ENCODE measurements around the gene STEAP4. TPM values are rescaled to one million over a fixed set of nuclear protein-coding genes. Genes with fewer than 3 reads are reported as not detected.

Gene STEAP4
- total RNA-seq, 2 experiments from 2014 or later = not detected

DNA sequence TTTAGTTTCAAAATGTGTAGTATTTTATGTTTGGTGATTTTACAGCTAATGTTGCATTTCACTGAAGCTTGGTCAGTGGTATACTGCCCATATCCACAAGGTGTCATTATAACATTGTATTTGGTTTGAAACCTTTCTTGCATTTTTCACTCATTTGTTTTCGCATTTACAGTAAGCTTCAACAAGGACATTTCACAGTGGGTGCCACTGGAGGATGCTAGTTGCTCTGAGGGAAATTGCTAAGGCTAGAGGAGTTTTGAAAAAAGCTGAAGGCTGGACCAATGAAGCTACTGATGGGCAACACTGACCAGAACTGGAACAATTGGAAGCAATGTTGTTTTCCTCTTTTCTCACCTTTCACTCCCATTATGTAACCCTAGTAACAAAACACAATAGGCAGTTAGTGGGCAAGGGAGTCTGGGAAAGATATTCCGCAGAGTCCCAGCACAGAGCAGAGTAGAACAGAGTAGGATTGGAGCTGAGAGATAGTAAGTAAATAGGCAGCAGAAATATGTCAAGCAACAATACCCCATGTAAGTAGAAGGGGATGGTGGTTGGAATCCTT lies 63.3 kb downstream of the STEAP4 start:
- H3K9me3 Mint-ChIP-seq = no peaks in the 10 kb centered on the region
- CTCF ChIA-PET = no interaction called here

DNA sequence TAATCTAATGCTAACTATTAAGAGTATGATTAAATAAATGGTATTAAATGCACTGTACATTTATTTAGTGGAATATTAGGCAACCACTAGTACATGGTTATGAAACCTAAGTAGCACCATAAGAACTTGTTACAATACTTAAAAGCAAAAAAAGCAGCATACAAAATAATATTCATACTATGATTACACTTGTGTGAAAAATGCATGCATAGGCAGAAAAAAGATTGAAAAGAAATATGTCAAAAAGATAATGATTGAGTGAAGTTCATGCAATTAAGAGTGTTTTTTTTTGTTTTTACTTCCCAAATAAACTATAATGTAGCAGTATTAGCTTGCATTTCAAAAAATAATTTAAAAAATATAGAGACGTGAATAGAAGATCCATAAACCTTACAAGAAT lies 66.8 kb downstream of the STEAP4 start:
- POLR2A ChIA-PET = no interaction called here
- Histone ChIP-seq H3K9me3 (ENCODE audit: control insufficient read depth in 1 of 2, insufficient read depth in 1 of 2, low read length in 2 of 2) (no peaks in the 10 kb centered on the region), H3K27ac (ENCODE audit: low read depth in 1 of 2, low read length in 2 of 2) (no peak overlapping the region), H3K36me3 (ENCODE audit: insufficient read depth, low read length) (no peaks in the 10 kb centered on the region), H3K4me3 (ENCODE audit: low read length) (no peak overlapping the region), H3K27me3 (ENCODE audit: control insufficient read depth in 1 of 2, insufficient read depth in 2 of 2, low read length in 2 of 2) (no peaks in the 10 kb centered on the region), H3K4me1 (ENCODE audit: insufficient read depth, low read length) (no peaks in the 10 kb centered on the region)
- DNase-seq = no peak
- Mint-ChIP-seq H3K36me3 (ENCODE audit: low read depth) (no peaks in the 10 kb centered on the region), H3K4me1 (ENCODE audit: low read depth) (no peaks in the 10 kb centered on the region), H3K4me3 (no peak overlapping the region), H3K9me3 (no peaks in the 10 kb centered on the region), H3K27ac (no peak overlapping the region), H3K27me3 (no peaks in the 10 kb centered on the region)
- TF ChIP-seq, protein P1, sequence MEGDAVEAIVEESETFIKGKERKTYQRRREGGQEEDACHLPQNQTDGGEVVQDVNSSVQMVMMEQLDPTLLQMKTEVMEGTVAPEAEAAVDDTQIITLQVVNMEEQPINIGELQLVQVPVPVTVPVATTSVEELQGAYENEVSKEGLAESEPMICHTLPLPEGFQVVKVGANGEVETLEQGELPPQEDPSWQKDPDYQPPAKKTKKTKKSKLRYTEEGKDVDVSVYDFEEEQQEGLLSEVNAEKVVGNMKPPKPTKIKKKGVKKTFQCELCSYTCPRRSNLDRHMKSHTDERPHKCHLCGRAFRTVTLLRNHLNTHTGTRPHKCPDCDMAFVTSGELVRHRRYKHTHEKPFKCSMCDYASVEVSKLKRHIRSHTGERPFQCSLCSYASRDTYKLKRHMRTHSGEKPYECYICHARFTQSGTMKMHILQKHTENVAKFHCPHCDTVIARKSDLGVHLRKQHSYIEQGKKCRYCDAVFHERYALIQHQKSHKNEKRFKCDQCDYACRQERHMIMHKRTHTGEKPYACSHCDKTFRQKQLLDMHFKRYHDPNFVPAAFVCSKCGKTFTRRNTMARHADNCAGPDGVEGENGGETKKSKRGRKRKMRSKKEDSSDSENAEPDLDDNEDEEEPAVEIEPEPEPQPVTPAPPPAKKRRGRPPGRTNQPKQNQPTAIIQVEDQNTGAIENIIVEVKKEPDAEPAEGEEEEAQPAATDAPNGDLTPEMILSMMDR (IDR thresholded peaks at IDR 0.05) = no peak
- CTCF ChIA-PET = no interaction called here
- no peak for ATAC-seq (ENCODE audit: poor library complexity)
- intact Hi-C loops (cut with DNase I, micrococcal nuclease) = loop anchor here in 1 of 2 experiments (5.0 kb wide), 1 partner anchor 1382 kb away; no protein-coding TSS in a partner anchor

More for the DNA sequence above, 63.3 kb downstream of the STEAP4 start:
- ATAC-seq (ENCODE audit: poor library complexity) (peak; percentile 43), DNase-seq (peak in 3 of 14 experiments; percentile 25 to 34 (median 31))
- POLR2A ChIA-PET = no interaction called here
- TF ChIP-seq, protein P1 (IDR thresholded peaks at IDR 0.05) = no peak
- no peaks in the 10 kb centered on the region for H3K36me3 ChIP-seq (ENCODE audit: insufficient read depth, low read length)
- Mint-ChIP-seq H3K4me3 (no peak overlapping the region), H3K27ac (no peak overlapping the region), H3K36me3 (ENCODE audit: low read depth) (no peaks in the 10 kb centered on the region), H3K4me1 (ENCODE audit: low read depth) (no peaks in the 10 kb centered on the region), H3K27me3 (peaks cover 8% of the 10 kb centered on the region)
- H3K27me3 ChIP-seq (ENCODE audit: control insufficient read depth in 1 of 2, insufficient read depth in 2 of 2, low read length in 2 of 2) = no peaks in the 10 kb centered on the region
- no peaks in the 10 kb centered on the region for H3K9me3 ChIP-seq (ENCODE audit: control insufficient read depth in 1 of 2, insufficient read depth in 1 of 2, low read length in 2 of 2)
- no peak overlapping the region for H3K4me3 ChIP-seq (ENCODE audit: low read length)
- H3K27ac ChIP-seq (ENCODE audit: low read depth in 1 of 2, low read length in 2 of 2) = no peak overlapping the region
- H3K4me1 ChIP-seq (ENCODE audit: insufficient read depth, low read length) = no peaks in the 10 kb centered on the region
- intact Hi-C loops (cut with DNase I, micrococcal nuclease) = loop anchor here in 1 of 2 experiments (5.0 kb wide), 1 partner anchor 1379 kb away; no protein-coding TSS in a partner anchor

DNA sequence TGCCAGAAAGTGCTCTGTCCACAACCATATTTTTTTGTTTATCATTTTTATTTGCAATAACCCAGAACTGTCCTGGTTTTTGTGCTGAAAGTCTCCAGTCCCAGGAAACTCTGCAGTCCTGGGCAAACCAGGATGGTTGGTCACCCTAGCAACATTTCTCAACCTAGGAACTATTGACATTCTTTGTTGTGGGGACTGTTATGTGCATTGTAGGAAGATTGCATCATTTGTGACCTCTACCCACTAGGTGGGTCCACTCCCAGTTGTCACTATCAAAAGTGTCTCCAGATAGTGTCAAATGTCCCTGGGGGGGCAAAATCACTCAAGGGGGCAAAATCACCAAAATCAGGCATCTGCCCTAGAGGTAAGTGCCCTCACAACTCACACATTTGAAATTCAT lies 72.9 kb downstream of the STEAP4 start:
- H3K27me3 ChIP-seq (ENCODE audit: control insufficient read depth in 1 of 2, insufficient read depth in 2 of 2, low read length in 2 of 2) = peaks cover 0 to 2% of the 10 kb centered on the region in 2 experiments
- H3K4me3 ChIP-seq (ENCODE audit: low read length) = no peak overlapping the region
- no peak overlapping the region for H3K27ac ChIP-seq (ENCODE audit: low read depth in 1 of 2, low read length in 2 of 2)
- POLR2A ChIA-PET = no interaction called here
- intact Hi-C loops (cut with DNase I, micrococcal nuclease) = no loop called here
- H3K4me3 Mint-ChIP-seq = no peak overlapping the region
- no peak overlapping the region for H3K27ac Mint-ChIP-seq
- ATAC-seq (ENCODE audit: poor library complexity) = no peak
- H3K36me3 Mint-ChIP-seq (ENCODE audit: low read depth) = no peaks in the 10 kb centered on the region
- H3K9me3 ChIP-seq (ENCODE audit: control insufficient read depth in 1 of 2, insufficient read depth in 1 of 2, low read length in 2 of 2) = peaks cover 0 to 3% of the 10 kb centered on the region in 2 experiments
- TF ChIP-seq, protein P1 (IDR thresholded peaks at IDR 0.05) = no peak
- H3K9me3 Mint-ChIP-seq = no peaks in the 10 kb centered on the region
- H3K4me1 Mint-ChIP-seq (ENCODE audit: low read depth) = no peaks in the 10 kb centered on the region
- DNase-seq = no peak
- no peaks in the 10 kb centered on the region for H3K4me1 ChIP-seq (ENCODE audit: insufficient read depth, low read length)
- H3K27me3 Mint-ChIP-seq = peaks cover 15% of the 10 kb centered on the region
- CTCF ChIA-PET = no interaction called here
- no peaks in the 10 kb centered on the region for H3K36me3 ChIP-seq (ENCODE audit: insufficient read depth, low read length)
